Cerebellar cortex (tissue), 1 donor: Measurements from ENCODE around the gene CHCHD3.
"Not testable (repeated sequence)": the region's sequence is repeated elsewhere in the genome, so short reads cannot be mapped to it uniquely, and the experiment has no call there.

ENCODE experiments used
- DNase-seq: peaks from one replicate; pipeline ENCODE4 v3.0.0-alpha.2; 2015; ENCODE audit warnings: low spot score

Gene CHCHD3

DNA sequence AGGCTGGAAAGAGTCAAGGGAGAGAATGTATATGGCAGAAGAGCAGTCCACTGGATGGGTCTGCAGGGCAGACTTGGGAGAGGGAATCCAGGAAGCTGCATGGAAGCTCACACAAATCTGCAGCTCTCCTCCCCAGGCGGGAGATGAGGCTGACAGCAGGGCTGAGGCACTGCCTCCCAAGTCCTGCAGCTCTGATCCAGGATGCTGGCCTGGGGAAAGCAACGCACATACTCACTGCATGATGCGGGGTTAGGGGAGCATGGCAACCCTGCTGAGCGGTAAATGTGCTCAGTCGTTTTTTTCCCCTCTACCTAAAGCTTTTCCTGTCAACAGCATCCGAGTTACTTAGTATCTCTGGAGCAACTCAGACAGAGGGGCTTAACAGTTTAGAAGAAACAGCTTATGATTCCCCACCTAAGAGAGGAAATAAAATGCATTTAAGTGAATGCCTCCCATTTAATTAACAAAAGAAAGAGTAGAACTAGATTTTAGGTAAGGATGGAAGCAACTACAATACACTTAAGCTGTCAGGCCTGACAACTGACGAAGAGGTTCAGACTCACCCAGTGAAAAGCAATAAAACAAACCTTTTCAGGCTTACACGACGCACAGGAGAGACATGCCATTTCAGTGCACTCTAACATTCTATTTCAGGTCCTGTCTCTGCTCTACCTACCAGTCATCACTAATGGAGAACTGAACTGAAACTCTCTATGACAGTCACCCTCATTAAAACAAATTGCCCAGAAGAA is 37.0 kb downstream of the CHCHD3 start:
- DNase-seq: no peak

- DNase-seq: no peak
Measured at GRCh38 chr7:133040674-133041073, 41.2 kb downstream of the CHCHD3 start.

GRCh38 chr7:133040178-133040577 is 41.7 kb downstream of the CHCHD3 start:
- DNase-seq: no peak

- no peak for DNase-seq
Measured at GRCh38 chr7:133039614-133040013, 42.3 kb downstream of the CHCHD3 start.

DNA sequence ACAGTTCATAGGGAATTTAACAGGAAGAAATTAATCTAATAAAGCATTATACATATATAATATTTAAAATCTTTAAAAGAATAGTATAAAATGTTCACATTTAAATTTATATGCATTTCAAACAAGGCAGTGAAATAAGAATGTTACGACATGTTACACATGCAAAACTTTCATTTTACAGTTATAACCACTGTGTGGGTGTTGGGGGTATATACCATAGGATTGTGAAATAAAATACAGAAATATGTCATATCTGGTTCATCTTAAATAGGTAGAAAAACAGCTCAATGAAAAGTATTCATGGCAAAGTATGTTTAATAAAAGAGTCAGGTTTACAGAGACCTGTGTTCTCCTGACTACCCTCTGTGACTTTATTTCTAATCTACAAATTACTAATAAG is 45.6 kb downstream of the CHCHD3 start:
- DNase-seq: no peak

DNA sequence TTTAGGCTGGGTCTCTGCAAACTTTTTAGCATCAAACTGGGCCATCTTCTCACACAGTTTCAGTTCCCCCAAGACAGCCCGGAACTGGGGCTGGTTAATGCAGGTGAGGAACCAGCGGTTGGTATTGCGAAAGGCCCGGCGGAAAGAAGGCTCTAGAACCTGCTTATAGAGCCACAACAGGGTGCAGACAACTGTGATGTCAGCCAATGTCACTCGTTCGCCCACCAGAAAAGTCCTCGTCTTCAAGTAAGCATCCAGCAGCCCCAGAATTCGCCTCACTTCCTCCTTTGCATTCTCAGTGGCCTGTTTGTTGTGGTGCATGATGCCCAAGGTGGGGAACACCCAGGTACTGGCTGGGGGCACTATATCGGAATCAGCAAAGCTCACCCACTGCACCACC is 46.6 kb downstream of the CHCHD3 start:
- DNase-seq: not testable (repeated sequence)

DNA sequence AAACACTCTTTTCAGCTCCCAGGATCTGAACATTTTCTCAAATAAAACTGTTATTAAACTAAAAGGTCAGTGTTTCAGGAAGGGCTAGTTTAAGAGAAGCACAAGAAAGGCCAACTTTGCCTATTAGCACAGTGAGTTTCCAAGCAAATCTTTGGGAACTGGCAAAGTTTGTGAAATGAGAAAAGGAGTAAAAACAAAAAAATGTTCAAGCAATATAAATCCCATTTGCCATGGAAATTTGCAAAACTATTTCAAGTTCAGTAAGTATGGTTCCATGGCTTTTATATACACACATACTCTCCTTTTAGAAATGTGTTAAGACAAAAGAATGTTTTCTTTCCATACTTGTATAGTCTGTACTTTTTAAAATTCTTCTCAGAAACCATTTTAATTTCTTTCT is 51.5 kb downstream of the CHCHD3 start:
- no peak for DNase-seq

GRCh38 chr7:133029463-133029862 is 52.4 kb downstream of the CHCHD3 start:
- DNase-seq: no peak

DNA sequence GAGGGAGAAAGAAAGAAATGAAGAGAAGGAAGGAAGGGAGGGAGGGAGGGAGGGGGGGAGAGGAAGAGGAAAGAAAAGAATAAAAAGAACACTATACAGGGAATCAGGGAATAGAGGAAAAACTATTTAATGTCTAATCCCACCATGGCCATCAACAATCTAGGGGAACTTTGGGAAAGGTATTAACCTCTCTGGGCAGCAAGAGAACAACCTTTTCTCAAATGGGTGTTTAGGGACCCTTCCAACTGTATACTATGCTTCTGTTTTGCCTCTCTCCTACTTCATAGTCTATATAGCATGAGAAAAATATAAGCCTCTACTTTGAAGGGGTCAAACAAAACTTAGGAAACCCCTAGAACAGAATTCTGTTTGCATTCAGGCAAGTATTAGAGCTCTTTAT is 54.5 kb downstream of the CHCHD3 start:
- DNase-seq: no peak

GRCh38 chr7:133026210-133026859 is 55.6 kb downstream of the CHCHD3 start:
- DNase-seq: no peak

GRCh38 chr7:133025056-133025455 is 56.8 kb downstream of the CHCHD3 start:
- no peak for DNase-seq

DNA sequence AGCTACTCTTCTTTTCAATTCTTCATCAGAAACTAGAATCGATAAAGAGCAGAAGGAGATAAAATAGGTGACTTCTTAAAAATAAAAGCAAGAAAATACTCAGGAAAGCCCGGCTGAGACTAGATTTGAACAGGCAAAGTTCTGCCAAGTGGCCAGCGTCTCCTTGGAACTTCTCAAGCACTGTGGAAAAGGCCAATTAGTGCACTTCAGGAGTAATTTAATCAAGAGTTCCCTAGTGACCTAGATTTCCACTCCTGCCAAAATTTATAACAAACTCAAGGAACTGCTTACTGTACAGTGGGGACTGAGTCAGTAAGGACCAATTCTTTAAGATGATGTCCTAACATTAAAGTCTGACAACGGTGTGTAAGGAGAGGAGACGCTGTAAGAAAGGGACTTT is 57.3 kb downstream of the CHCHD3 start:
- DNase-seq: no peak

DNA sequence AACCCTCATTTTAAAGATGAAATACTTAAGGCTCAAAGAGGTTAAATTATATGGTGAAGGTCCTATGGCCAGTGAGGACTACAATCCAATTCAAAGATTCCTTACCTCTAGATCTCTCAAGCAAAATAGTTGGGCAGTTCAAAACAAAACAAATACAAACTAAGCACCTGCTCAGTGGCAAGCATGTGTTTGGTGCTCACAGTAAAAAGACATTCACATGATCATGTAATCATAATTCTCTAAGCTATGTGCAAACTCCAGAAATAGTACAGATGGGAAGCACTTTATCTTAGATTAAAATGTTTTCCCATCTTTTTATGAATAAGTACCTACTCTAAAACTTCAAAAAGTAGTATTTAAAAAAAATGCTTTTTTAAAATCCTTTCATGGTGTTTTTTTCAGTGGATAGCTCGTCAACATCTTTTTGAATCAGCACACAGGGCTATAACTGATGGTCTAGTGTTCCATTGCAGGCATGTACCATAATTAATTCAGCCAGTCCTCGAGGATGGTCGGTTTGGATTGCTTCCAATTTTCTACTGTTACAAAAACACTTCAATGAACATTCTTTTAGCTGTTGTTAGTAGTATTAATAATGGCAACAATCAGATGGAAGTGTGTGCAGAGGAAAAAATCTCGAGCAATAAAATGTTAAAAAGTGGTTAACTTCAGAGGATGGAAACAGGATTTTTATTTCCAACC is 58.4 kb downstream of the CHCHD3 start:
- DNase-seq: no peak

- DNase-seq: no peak
Measured at GRCh38 chr7:133022661-133023060, 59.2 kb downstream of the CHCHD3 start.

GRCh38 chr7:133021196-133021595 is 60.7 kb downstream of the CHCHD3 start:
- DNase-seq: no peak

DNA sequence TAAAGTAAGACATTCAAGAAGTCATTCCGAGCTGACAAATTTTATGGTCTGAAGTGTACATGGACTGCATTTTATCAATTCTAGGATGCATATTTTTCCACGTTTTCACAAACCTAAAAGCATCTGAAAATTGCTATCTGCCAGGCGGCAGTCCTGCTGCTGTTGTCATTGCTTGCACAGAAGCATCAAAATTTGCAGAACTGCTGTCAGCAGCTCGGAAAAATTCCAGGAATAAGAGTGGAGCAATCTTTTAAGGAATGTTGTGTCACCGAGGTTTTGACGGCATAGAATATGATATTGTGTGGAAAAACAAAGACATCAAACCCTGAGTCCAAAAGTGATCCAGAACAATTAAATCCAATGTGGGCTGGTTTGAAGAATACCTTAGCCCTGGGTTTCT is 61.4 kb downstream of the CHCHD3 start:
- DNase-seq: no peak

- no peak for DNase-seq
Measured at GRCh38 chr7:133019590-133019989, 62.3 kb downstream of the CHCHD3 start.

GRCh38 chr7:133016604-133017003 is 65.3 kb downstream of the CHCHD3 start:
- DNase-seq: no peak

DNA sequence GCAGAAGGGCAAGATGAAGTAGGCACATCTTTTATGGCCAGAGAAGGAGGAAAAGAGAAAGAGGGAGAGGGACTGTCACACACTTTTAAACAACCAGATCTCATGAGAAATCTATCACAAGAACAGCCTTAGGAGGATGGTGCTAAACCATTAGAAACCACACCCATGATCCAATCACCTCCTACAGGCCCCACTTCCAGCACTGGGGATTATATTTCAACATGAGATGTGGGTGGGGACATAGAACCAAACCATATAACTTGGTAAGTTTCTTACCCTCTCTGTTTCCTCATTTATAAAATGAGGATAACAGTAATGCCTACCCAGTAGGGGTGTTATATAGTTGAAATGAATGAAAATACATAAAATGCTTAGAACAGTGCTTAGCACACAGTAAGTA is 66.0 kb downstream of the CHCHD3 start:
- no peak for DNase-seq

DNA sequence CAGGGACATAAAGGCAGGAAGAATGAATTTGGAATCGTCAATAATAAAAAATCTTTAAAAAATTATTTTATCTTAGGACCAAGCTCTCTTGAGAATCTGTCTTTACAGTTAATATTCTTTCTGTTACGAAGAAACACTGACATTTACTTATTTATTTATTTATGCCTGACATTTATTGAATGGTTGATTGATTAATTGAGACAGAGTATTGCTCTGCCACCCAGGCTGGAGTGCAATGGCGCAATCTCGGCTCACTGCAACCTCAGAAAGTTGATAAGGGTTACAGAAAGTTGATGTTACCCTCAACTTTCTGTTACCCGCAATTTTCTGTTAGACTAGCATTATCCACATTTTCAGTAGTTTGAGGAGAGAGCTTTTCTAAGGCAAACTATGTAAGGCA is 70.1 kb downstream of the CHCHD3 start:
- no peak for DNase-seq

- DNase-seq: no peak
Measured at GRCh38 chr7:133009426-133010252, 72.3 kb downstream of the CHCHD3 start.

GRCh38 chr7:133007961-133008360 is 73.9 kb downstream of the CHCHD3 start:
- no peak for DNase-seq
